GM10248 (cell line): ENCODE data around the gene DNAL4.
A peak's percentile ranks its signal among the peaks of the same experiment; 100 is the strongest.

Source experiments
- CTCF ChIA-PET: fragments of 300-600 bp; sonication (Branson Sonifier 250); formaldehyde crosslinking; extraction: SDS; loops from one replicate; lab custom pipeline; 2021; ENCODE audit warnings: antibody characterized with exemption; lab: Yijun Ruan, JAX
- POLR2A ChIA-PET: fragments of 350-650 bp; sonication (Branson Sonifier 250); formaldehyde crosslinking; extraction: SDS; loops from one replicate; lab custom pipeline; 2020; ENCODE audit warnings: antibody characterized with exemption; lab: Yijun Ruan, JAX
- DNase-seq: peaks from one replicate; pipeline ENCODE4 v3.0.0; 2012; ENCODE audit errors: extremely low spot score
- CTCF ChIP-seq: IDR thresholded peaks from 2 replicates; pipeline ENCODE4 v1.5.1; 2012; ENCODE audit warnings: mild to moderate bottlenecking, low read depth; ENCODE audit errors: extremely low read depth, missing control alignments, control extremely low read depth

The DNAL4 gene

GRCh38 chr22:38770257-38770949, 23.5 kb downstream of the DNAL4 start:
- ChIA-PET POLR2A (no interaction called here), CTCF (interaction anchor here (0.6 to 3.7 kb wide), 11 partner anchors 8 to 232 kb away, joined by 3 to 39 read pairs (median 8); no protein-coding TSS in a partner anchor)
- DNase-seq, result no peak
- TF ChIP-seq CTCF, result no peak

DNA sequence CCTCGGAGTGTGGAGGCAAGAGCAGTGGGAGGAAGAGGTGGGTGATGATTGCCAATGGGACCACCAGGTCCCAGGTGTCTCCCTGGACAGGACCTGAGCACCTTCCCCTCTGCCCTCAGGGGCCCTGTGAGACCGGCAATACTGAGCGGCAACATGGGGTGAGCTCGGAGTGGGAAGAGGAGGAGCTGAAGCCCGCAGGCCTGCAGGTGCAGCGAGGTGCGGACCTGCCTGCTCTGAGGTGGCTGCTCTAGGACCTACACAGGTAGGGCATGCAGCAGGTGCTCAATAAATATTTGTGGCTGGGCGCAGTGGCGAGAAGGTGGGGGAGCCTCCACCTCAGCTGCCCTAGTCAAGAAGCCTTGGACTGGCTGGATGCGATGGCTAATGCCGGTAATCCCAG, 25.9 kb downstream of the DNAL4 start:
- no peak for DNase-seq
- ChIA-PET POLR2A (no interaction called here), CTCF (interaction anchor here (0.9 to 3.7 kb wide), 15 partner anchors 9 to 905 kb away, joined by 3 to 39 read pairs (median 6); no protein-coding TSS in a partner anchor)
- TF ChIP-seq CTCF, result no peak

DNA sequence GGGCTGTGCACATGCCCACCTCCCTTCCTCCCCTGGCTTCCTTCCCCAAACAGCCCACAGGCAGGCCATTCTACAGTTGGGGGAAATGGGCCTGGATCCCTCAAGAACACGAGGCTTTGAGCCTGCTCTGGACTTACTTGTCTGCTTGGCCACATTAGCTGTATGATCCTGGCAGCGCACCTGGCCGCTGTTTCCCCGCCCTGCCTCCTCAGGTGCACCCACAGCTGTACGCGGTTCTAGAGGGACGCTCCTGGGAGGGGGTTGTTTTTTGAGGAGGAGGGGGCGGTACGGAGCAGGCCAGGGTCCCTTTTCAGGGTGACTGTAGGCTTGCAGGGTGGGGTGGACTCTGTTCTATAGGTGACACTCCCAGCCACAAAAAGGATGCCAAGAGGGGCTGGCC, 26.6 kb downstream of the DNAL4 start:
- POLR2A ChIA-PET, result no interaction called here
- no peak for DNase-seq
- CTCF ChIA-PET, result interaction anchor here (1.0 to 3.7 kb wide), 8 partner anchors 8 to 49 kb away, joined by 3 to 39 read pairs (median 6); no protein-coding TSS in a partner anchor
- TF ChIP-seq CTCF, result no peak

- peak; percentile 83 for TF ChIP-seq CTCF
- POLR2A ChIA-PET, result no interaction called here
- CTCF ChIA-PET, result interaction anchor here (0.8 to 2.1 kb wide), 13 partner anchors 9 to 713 kb away, joined by 3 to 16 read pairs (median 4); partner anchors contain the start of gene SUN2
- peak; percentile 54 for DNase-seq
Observed at GRCh38 chr22:38766076-38766777, 27.7 kb downstream of the DNAL4 start.

- ChIA-PET CTCF (interaction anchor here (1.2 to 1.4 kb wide), 2 partner anchors 37 to 107 kb away, joined by 3 to 4 read pairs; no protein-coding TSS in a partner anchor), POLR2A (no interaction called here)
- DNase-seq, result no peak
- TF ChIP-seq CTCF, result no peak
Observed at GRCh38 chr22:38762551-38762983, 31.4 kb downstream of the DNAL4 start.
